ENCODE results near the gene ATP6V1G1.

ATP6V1G1 gene

GRCh38 chr9:114551750-114552685 lies 35.6 kb upstream of the ATP6V1G1 start:
- Histone ChIP-seq H3K4me3 (ENCODE audit: insufficient read depth, low read length, poor library complexity, severe bottlenecking) (no peak overlapping the region), H3K9me3 (ENCODE audit: insufficient read depth, low read length) (no peaks in the 10 kb centered on the region), H3K9ac (ENCODE audit: low read length) (no peak overlapping the region), H4K20me1 (ENCODE audit: low read depth, low read length) (no peaks in the 10 kb centered on the region), H3K9me2 (replicated peaks; ENCODE audit: insufficient read depth, low read length) (no peaks in the 10 kb centered on the region), H3F3A (ENCODE audit: insufficient read depth) (no peaks in the 10 kb centered on the region), H3K79me2 (ENCODE audit: insufficient read depth, low read length) (no peaks in the 10 kb centered on the region), H3K27me3 (ENCODE audit: low read length) (no peaks in the 10 kb centered on the region), H3K4me2 (ENCODE audit: low read depth, low read length, poor library complexity, severe bottlenecking) (no peak overlapping the region), H3K27ac (ENCODE audit: low read depth, low read length) (no peak overlapping the region), H2AFZ (ENCODE audit: low read depth, low read length, severe bottlenecking) (no peak overlapping the region), H3K36me3 (ENCODE audit: low read length) (no peaks in the 10 kb centered on the region)
- TF ChIP-seq CTCF (IDR thresholded peaks at IDR 0.05; ENCODE audit: insufficient read depth, low read length, poor library complexity, severe bottlenecking) (no peak), EZH2phosphoT487 (conservative IDR thresholded peaks at IDR 0.05; ENCODE audit: low read length) (no peak)

GRCh38 chr9:114552706-114553105 lies 34.9 kb upstream of the ATP6V1G1 start:
- Histone ChIP-seq H4K20me1 (ENCODE audit: low read depth, low read length) (no peaks in the 10 kb centered on the region), H3K9me3 (ENCODE audit: insufficient read depth, low read length) (no peaks in the 10 kb centered on the region), H3K9me2 (replicated peaks; ENCODE audit: insufficient read depth, low read length) (no peaks in the 10 kb centered on the region), H3K79me2 (ENCODE audit: insufficient read depth, low read length) (no peaks in the 10 kb centered on the region), H3K4me2 (ENCODE audit: low read depth, low read length, poor library complexity, severe bottlenecking) (no peak overlapping the region), H3K9ac (ENCODE audit: low read length) (no peak overlapping the region), H3K36me3 (ENCODE audit: low read length) (no peaks in the 10 kb centered on the region), H3K27me3 (ENCODE audit: low read length) (no peaks in the 10 kb centered on the region), H3F3A (ENCODE audit: insufficient read depth) (no peaks in the 10 kb centered on the region), H3K27ac (ENCODE audit: low read depth, low read length) (no peak overlapping the region), H3K4me3 (ENCODE audit: insufficient read depth, low read length, poor library complexity, severe bottlenecking) (no peak overlapping the region), H2AFZ (ENCODE audit: low read depth, low read length, severe bottlenecking) (no peak overlapping the region)
- TF ChIP-seq CTCF (IDR thresholded peaks at IDR 0.05; ENCODE audit: insufficient read depth, low read length, poor library complexity, severe bottlenecking) (no peak), EZH2phosphoT487 (conservative IDR thresholded peaks at IDR 0.05; ENCODE audit: low read length) (no peak)

GRCh38 chr9:114553202-114553601 lies 34.4 kb upstream of the ATP6V1G1 start:
- Histone ChIP-seq H2AFZ (ENCODE audit: low read depth, low read length, severe bottlenecking) (no peak overlapping the region), H4K20me1 (ENCODE audit: low read depth, low read length) (no peaks in the 10 kb centered on the region)

More at GRCh38 chr9:114553202-114553601, 34.4 kb upstream of the ATP6V1G1 start:
- no peaks in the 10 kb centered on the region for H3F3A ChIP-seq (ENCODE audit: insufficient read depth)
- H3K9ac ChIP-seq (ENCODE audit: low read length), result no peak overlapping the region
- no peaks in the 10 kb centered on the region for H3K79me2 ChIP-seq (ENCODE audit: insufficient read depth, low read length)
- H3K9me2 ChIP-seq (replicated peaks; ENCODE audit: insufficient read depth, low read length), result no peaks in the 10 kb centered on the region
- H3K27ac ChIP-seq (ENCODE audit: low read depth, low read length), result no peak overlapping the region
- H3K4me3 ChIP-seq (ENCODE audit: insufficient read depth, low read length, poor library complexity, severe bottlenecking), result no peak overlapping the region
- H3K4me2 ChIP-seq (ENCODE audit: low read depth, low read length, poor library complexity, severe bottlenecking), result no peak overlapping the region
- no peaks in the 10 kb centered on the region for H3K36me3 ChIP-seq (ENCODE audit: low read length)
- no peaks in the 10 kb centered on the region for H3K9me3 ChIP-seq (ENCODE audit: insufficient read depth, low read length)
- no peaks in the 10 kb centered on the region for H3K27me3 ChIP-seq (ENCODE audit: low read length)
- TF ChIP-seq CTCF (IDR thresholded peaks at IDR 0.05; ENCODE audit: insufficient read depth, low read length, poor library complexity, severe bottlenecking), result no peak
- no peak for TF ChIP-seq EZH2phosphoT487 (conservative IDR thresholded peaks at IDR 0.05; ENCODE audit: low read length)
